H1 (cell line): ENCODE data around the gene IAH1. TPM values are rescaled to one million over a fixed set of nuclear protein-coding genes. Genes with fewer than 3 reads are reported as not detected.

Source experiments
- polyA plus RNA-seq, 7 experiments: library from polyadenylated mRNA; depleted of rRNA in 3 of 7; stranded (reverse) in 5 of 7; unstranded in 2 of 7; fragments of >200 nt in 5 of 7; fragments of 200-250 nt in 2 of 7; gene quantifications; 1 replicate in 5 of 7; 2 replicates in 1 of 7; 4 replicates in 1 of 7; pipeline versions ENCODE4 v1.2.1 to v1.2.3, GENCODE V29; 2011 to 2013; ENCODE audit warnings: missing spikeins in 2 of 7, mixed read lengths in 2 of 7
- total RNA-seq: library from RNA; stranded (reverse); fragmentation: NEBNext Ultra II Directional; extraction: Animal tissue kit (Norgen Biotek cat#: 25700); gene quantifications from 2 replicates; pipeline ENCODE4 v1.2.1, GENCODE V29; 2021
- TF ChIP-seq, protein P1 (sequence below), 3 experiments: IDR thresholded peaks; 1 replicate in 2 of 3; 2 replicates in 1 of 3; pipeline versions ENCODE4 v1.5.1 to v1.6.1; 2011; ENCODE audit warnings: low read length in 3 of 3, mild to moderate bottlenecking in 3 of 3, inconsistent platforms in 2 of 3, low read depth in 1 of 3, moderate library complexity in 1 of 3; ENCODE audit not compliant: insufficient read depth in 1 of 3; ENCODE audit errors: control extremely low read depth in 1 of 3

The IAH1 gene
- total and polyA plus RNA-seq, 2 of the 8 experiments (the other 6 are each of a cell fraction or from before 2014, with no cell fraction given) = 15.1 to 21.5 TPM

DNA sequence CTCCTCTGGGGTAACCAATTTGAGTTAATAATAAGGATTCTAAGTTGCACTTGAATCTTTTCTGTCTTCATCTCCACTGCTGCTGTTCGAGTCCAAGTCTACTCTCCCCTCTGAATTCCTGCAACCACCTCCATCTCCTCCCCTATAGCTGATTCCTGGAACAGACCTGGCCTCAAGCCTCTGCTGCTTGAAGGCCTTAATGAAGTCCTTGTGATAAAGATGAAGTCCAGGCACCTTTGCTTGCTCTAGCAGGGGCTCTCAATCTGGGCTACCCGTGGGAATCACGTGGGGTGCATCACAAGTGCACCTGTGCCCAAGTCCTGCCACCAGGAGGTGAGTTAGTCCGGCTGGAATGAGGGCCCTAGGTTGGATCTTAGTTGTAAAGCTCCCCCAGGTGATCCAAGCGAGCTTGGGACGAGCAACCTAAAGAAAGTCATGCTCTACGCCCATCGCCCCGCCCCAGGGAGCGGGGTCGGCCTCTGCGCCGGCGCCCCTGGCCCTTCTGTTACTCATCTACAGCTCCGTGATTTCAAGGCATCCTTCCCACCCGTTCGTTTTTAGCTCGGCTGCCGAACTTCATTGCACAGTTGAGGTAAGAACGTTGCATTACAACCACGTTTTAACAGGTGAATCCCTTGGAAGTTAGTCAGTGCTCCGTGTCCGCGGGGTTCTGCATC is 905 bp upstream of the IAH1 start (continued):
- TF ChIP-seq, protein P1, sequence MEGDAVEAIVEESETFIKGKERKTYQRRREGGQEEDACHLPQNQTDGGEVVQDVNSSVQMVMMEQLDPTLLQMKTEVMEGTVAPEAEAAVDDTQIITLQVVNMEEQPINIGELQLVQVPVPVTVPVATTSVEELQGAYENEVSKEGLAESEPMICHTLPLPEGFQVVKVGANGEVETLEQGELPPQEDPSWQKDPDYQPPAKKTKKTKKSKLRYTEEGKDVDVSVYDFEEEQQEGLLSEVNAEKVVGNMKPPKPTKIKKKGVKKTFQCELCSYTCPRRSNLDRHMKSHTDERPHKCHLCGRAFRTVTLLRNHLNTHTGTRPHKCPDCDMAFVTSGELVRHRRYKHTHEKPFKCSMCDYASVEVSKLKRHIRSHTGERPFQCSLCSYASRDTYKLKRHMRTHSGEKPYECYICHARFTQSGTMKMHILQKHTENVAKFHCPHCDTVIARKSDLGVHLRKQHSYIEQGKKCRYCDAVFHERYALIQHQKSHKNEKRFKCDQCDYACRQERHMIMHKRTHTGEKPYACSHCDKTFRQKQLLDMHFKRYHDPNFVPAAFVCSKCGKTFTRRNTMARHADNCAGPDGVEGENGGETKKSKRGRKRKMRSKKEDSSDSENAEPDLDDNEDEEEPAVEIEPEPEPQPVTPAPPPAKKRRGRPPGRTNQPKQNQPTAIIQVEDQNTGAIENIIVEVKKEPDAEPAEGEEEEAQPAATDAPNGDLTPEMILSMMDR (IDR thresholded peaks at IDR 0.05; ENCODE audit: control extremely low read depth in 1 of 3, insufficient read depth in 1 of 3, low read depth in 1 of 3, low read length in 3 of 3) = peak; percentile 22 to 33 (median 30)
